Natural killer cell (primary cell): ENCODE results near the gene RBM45. TPM values are rescaled to one million over a fixed set of nuclear protein-coding genes. Genes with fewer than 3 reads are reported as not detected.

Source experiments
- ATAC-seq, 3 donors: fragments of 150-1000 bp in 2 of 3; fragments of 200-7000 bp in 1 of 3; cut with Tn5 transposase; 1 replicate in 1 of 3; 2 replicates in 2 of 3; pipeline ENCODE4 v1.10.0; 2021; ENCODE audit warnings: mild to moderate bottlenecking in 2 of 3, moderate library complexity in 2 of 3
- DNase-seq, 2 donors: peaks; one replicate each; pipeline versions ENCODE4 v3.0.0 to v3.0.0-alpha.2; 2013 to 2021; ENCODE audit warnings: mixed read lengths in 1 of 2
- H3K27ac ChIP-seq: one replicate; pipeline ENCODE4 v1.5.1; 2013; ENCODE audit warnings: mild to moderate bottlenecking, low read length
- H3K27me3 ChIP-seq: one replicate; pipeline ENCODE4 v1.6.1; 2013; ENCODE audit warnings: low read length; ENCODE audit not compliant: control insufficient read depth, insufficient read depth
- H3K36me3 ChIP-seq: one replicate; pipeline ENCODE4 v1.6.1; 2013; ENCODE audit warnings: low read length; ENCODE audit not compliant: control insufficient read depth, insufficient read depth
- H3K4me1 ChIP-seq: one replicate; pipeline ENCODE4 v1.6.1; 2013; ENCODE audit warnings: low read length; ENCODE audit not compliant: control insufficient read depth, insufficient read depth
- H3K4me3 ChIP-seq: one replicate; pipeline ENCODE4 v1.5.1; 2013; ENCODE audit warnings: low read length
- H3K9me3 ChIP-seq: one replicate; pipeline ENCODE4 v1.6.1; 2013; ENCODE audit warnings: low read length; ENCODE audit not compliant: control insufficient read depth, insufficient read depth
- H3K27ac Mint-ChIP-seq, 2 donors: one replicate each; pipeline ENCODE4 v1.8.0; 2022; ENCODE audit warnings: mild to moderate bottlenecking in 2 of 2, mixed read lengths in 2 of 2, moderate library complexity in 1 of 2
- H3K27me3 Mint-ChIP-seq, 2 donors: one replicate each; pipeline ENCODE4 v1.8.0; 2022; ENCODE audit warnings: low read depth in 2 of 2, mixed read lengths in 2 of 2
- H3K36me3 Mint-ChIP-seq: one replicate; pipeline ENCODE4 v1.8.0; 2022; ENCODE audit warnings: mixed read lengths
- H3K4me1 Mint-ChIP-seq, 2 donors: one replicate each; pipeline ENCODE4 v1.8.0; 2022; ENCODE audit warnings: mixed read lengths in 2 of 2
- H3K4me3 Mint-ChIP-seq: one replicate; pipeline ENCODE4 v1.8.0; 2022; ENCODE audit warnings: mild to moderate bottlenecking, moderate library complexity, mixed read lengths
- H3K9me3 Mint-ChIP-seq, 2 donors: one replicate each; pipeline ENCODE4 v1.8.0; 2022; ENCODE audit warnings: mixed read lengths in 2 of 2
- CTCF ChIP-seq: fragments of 200-600 bp; IDR thresholded peaks from one replicate; pipeline ENCODE4 v1.8.0; 2022; ENCODE audit warnings: antibody characterized with exemption
- WGBS: methylation state at CpG from one replicate; pipeline ENCODE4 v1.1.7; 2013; ENCODE audit warnings: missing lambda C conversion rate; ENCODE audit not compliant: insufficient coverage; 5-methylcytosine and 5-hydroxymethylcytosine counted together
- intact Hi-C: fragments of 100-400 bp; cut with micrococcal nuclease; formaldehyde crosslinking; loops from one replicate; pipeline ENCODE4 v1.14.2; 2022
- total RNA-seq, 4 donors: library from RNA; stranded (reverse); fragments of 120-200 nt in 1 of 4; gene quantifications; one replicate each; pipeline versions ENCODE4 v1.2.3 to v1.2.4, GENCODE V29; 2013 to 2022

Gene RBM45
- total RNA-seq, 3 donors from 2014 or later (not counting 1 experiment from before 2014, with no cell fraction given), result 7.8 to 10.9 (median 9.1) TPM

- no CpG with 5 or more reads among the region's 1 CpG for WGBS
- H3K27me3 ChIP-seq, result peaks cover 15% of the 10 kb centered on the region
Observed at GRCh38 chr2:178068823-178069454, 43.3 kb upstream of the RBM45 start.

GRCh38 chr2:178069551-178069950 lies 42.7 kb upstream of the RBM45 start:
- H3K27me3 Mint-ChIP-seq, result peaks cover 25 to 36% of the 10 kb centered on the region in 2 donors
- H3K27ac Mint-ChIP-seq, result no peak overlapping the region
- no peaks in the 10 kb centered on the region for H3K36me3 Mint-ChIP-seq
- no peak for DNase-seq
- ATAC-seq, result no peak
- Histone ChIP-seq H3K36me3 (no peaks in the 10 kb centered on the region), H3K9me3 (no peaks in the 10 kb centered on the region), H3K4me1 (peaks cover 9% of the 10 kb centered on the region), H3K4me3 (no peak overlapping the region), H3K27me3 (peaks cover 15% of the 10 kb centered on the region), H3K27ac (no peak overlapping the region)
- H3K9me3 Mint-ChIP-seq, result no peaks in the 10 kb centered on the region
- H3K4me3 Mint-ChIP-seq, result no peak overlapping the region
- 83% methylated on average over 1 of the region's 1 CpG for WGBS
- peaks cover 5 to 6% of the 10 kb centered on the region in 2 donors for H3K4me1 Mint-ChIP-seq
- no peak for TF ChIP-seq CTCF
- intact Hi-C loops, result no loop called here

More at GRCh38 chr2:178068823-178069454, 43.3 kb upstream of the RBM45 start:
- no peak overlapping the region for H3K27ac Mint-ChIP-seq
- no peak overlapping the region for H3K4me3 Mint-ChIP-seq
- no peaks in the 10 kb centered on the region for H3K9me3 Mint-ChIP-seq
- H3K36me3 ChIP-seq, result no peaks in the 10 kb centered on the region
- H3K27me3 Mint-ChIP-seq, result peaks cover 19 to 29% of the 10 kb centered on the region in 2 donors
- intact Hi-C loops, result no loop called here
- no peaks in the 10 kb centered on the region for H3K9me3 ChIP-seq
- no peaks in the 10 kb centered on the region for H3K36me3 Mint-ChIP-seq
- peaks cover 5 to 6% of the 10 kb centered on the region in 2 donors for H3K4me1 Mint-ChIP-seq
- TF ChIP-seq CTCF, result no peak
- no peak overlapping the region for H3K27ac ChIP-seq
- H3K4me3 ChIP-seq, result no peak overlapping the region
- H3K4me1 ChIP-seq, result peaks cover 9% of the 10 kb centered on the region
- ATAC-seq (no peak), DNase-seq (no peak)

- intact Hi-C loops, result no loop called here
- Mint-ChIP-seq H3K9me3 (no peaks in the 10 kb centered on the region), H3K4me3 (no peak overlapping the region), H3K27ac (no peak overlapping the region), H3K4me1 (peaks cover 5 to 6% of the 10 kb centered on the region in 2 donors), H3K36me3 (no peaks in the 10 kb centered on the region), H3K27me3 (peaks cover 30 to 42% of the 10 kb centered on the region in 2 donors)
- H3K36me3 ChIP-seq, result no peaks in the 10 kb centered on the region
- peaks cover 15% of the 10 kb centered on the region for H3K27me3 ChIP-seq
- WGBS, result 64% methylated on average over 1 of the region's 2 CpGs
- no peak for ATAC-seq
- H3K4me1 ChIP-seq, result peaks cover 9% of the 10 kb centered on the region
- no peak overlapping the region for H3K27ac ChIP-seq
- H3K4me3 ChIP-seq, result no peak overlapping the region
- no peaks in the 10 kb centered on the region for H3K9me3 ChIP-seq
- no peak for DNase-seq
- TF ChIP-seq CTCF, result no peak
Observed at GRCh38 chr2:178070824-178071223, 41.4 kb upstream of the RBM45 start.

- H3K27ac Mint-ChIP-seq, result no peak overlapping the region
- peaks cover 30 to 42% of the 10 kb centered on the region in 2 donors for H3K27me3 Mint-ChIP-seq
- Histone ChIP-seq H3K36me3 (no peaks in the 10 kb centered on the region), H3K27me3 (peaks cover 15% of the 10 kb centered on the region), H3K4me1 (peaks cover 9% of the 10 kb centered on the region), H3K4me3 (no peak overlapping the region), H3K27ac (no peak overlapping the region), H3K9me3 (no peaks in the 10 kb centered on the region)
- no peak overlapping the region for H3K4me3 Mint-ChIP-seq
- intact Hi-C loops, result no loop called here
- no peak for TF ChIP-seq CTCF
- ATAC-seq (no peak), DNase-seq (no peak)
- H3K9me3 Mint-ChIP-seq, result no peaks in the 10 kb centered on the region
- WGBS, result 87% methylated on average over 11 of the region's 11 CpGs
- peaks cover 5 to 6% of the 10 kb centered on the region in 2 donors for H3K4me1 Mint-ChIP-seq
- H3K36me3 Mint-ChIP-seq, result no peaks in the 10 kb centered on the region
Observed at GRCh38 chr2:178072000-178072382, 40.2 kb upstream of the RBM45 start.
